ENCODE measurements around the gene JAK1. TPM values are rescaled to one million over a fixed set of nuclear protein-coding genes. Genes with fewer than 3 reads are reported as not detected.

Gene JAK1
- total RNA-seq, 4 donors from 2014 or later = 112 to 158 (median 135) TPM

DNA sequence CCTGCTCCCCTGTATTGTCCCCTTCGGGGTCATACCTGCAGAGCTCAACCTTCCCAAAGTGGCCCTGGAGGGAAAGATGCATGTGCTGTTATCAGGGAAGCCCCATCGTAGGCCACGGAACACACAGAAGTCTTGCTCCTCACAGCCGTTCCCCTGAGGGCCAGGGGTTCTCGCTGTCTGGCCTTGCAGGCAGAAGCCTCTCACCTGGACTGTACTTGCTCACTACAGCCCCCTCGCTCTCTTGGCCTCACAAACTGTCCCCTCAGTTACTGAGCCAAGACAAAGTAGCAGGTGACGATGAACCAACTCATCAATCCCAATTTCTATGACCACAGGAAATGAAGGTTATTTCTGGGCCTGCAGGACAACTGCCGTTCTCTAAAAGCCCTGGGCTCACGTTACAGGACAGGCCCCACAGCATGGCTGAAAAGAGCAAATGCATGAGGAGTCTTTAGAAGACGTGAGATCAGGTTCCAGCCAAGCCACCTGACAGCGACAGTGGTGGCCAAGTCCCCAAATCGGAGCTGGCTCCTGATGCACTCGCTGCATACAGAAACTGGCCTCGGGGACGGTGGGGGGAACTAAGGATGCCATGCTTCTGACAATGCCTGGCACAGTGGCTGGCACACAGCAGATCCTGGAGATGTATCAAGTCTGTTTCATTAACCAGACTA, 126.5 kb downstream of the JAK1 start:
- H3K4me3 ChIP-seq = no peak overlapping the region
- DNase-seq (ENCODE audit: extremely low spot score) = peak; percentile 50
- no peak overlapping the region for H3K27ac ChIP-seq (replicated peaks in 1 of 4)
- no peaks in the 10 kb centered on the region for H3K27me3 ChIP-seq
- peaks cover 63 to 92% (median 88%) of the 10 kb centered on the region in 4 donors for H3K36me3 ChIP-seq
- H3K4me1 ChIP-seq = peaks cover 0 to 10% (median 6%) of the 10 kb centered on the region in 4 donors
- TF ChIP-seq EP300 (IDR thresholded peaks at IDR 0.05) (no peak), POLR2A (IDR thresholded peaks at IDR 0.05; ENCODE audit: low read depth) (no peak), POLR2AphosphoS5 (IDR thresholded peaks at IDR 0.05) (no peak)
- TF ChIP-seq, protein P1, sequence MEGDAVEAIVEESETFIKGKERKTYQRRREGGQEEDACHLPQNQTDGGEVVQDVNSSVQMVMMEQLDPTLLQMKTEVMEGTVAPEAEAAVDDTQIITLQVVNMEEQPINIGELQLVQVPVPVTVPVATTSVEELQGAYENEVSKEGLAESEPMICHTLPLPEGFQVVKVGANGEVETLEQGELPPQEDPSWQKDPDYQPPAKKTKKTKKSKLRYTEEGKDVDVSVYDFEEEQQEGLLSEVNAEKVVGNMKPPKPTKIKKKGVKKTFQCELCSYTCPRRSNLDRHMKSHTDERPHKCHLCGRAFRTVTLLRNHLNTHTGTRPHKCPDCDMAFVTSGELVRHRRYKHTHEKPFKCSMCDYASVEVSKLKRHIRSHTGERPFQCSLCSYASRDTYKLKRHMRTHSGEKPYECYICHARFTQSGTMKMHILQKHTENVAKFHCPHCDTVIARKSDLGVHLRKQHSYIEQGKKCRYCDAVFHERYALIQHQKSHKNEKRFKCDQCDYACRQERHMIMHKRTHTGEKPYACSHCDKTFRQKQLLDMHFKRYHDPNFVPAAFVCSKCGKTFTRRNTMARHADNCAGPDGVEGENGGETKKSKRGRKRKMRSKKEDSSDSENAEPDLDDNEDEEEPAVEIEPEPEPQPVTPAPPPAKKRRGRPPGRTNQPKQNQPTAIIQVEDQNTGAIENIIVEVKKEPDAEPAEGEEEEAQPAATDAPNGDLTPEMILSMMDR (IDR thresholded peaks at IDR 0.05) = no peak
- H3K9me3 ChIP-seq = no peaks in the 10 kb centered on the region
- intact Hi-C loops (cut with DNase I) = no loop called here
- WGBS = 85% methylated on average over 15 of the region's 15 CpGs

DNA sequence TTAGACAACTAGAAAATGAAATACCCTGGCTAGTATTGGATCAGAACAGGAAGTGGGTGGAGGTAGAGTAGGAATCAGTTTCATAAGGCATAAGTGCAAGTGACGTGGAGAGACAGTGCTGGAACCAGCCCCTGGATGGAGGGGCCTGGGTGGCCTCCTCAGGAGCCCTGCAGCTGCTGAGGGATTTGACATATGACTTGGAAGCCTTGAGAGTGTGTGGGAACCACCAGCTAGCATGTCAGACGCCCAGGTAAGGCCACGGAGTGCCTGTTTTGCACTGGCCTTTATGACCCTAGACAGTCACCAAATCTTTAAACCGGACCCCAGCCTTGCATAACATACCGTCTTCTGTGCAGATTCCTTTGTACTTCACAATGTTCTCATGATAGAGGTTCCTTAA, 127.1 kb downstream of the JAK1 start:
- no peak for TF ChIP-seq EP300 (IDR thresholded peaks at IDR 0.05)
- TF ChIP-seq, protein P1 (IDR thresholded peaks at IDR 0.05) = no peak
- TF ChIP-seq POLR2AphosphoS5 (IDR thresholded peaks at IDR 0.05) = no peak
- TF ChIP-seq POLR2A (IDR thresholded peaks at IDR 0.05; ENCODE audit: low read depth) = no peak
- WGBS = 81% methylated on average over 5 of the region's 5 CpGs
- Histone ChIP-seq H3K27ac (replicated peaks in 1 of 4) (no peak overlapping the region), H3K4me1 (peaks cover 0 to 10% (median 6%) of the 10 kb centered on the region in 4 donors), H3K27me3 (no peaks in the 10 kb centered on the region), H3K9me3 (no peaks in the 10 kb centered on the region), H3K4me3 (no peak overlapping the region), H3K36me3 (peaks cover 66 to 92% (median 88%) of the 10 kb centered on the region in 4 donors)
- DNase-seq (ENCODE audit: extremely low spot score) = no peak
- intact Hi-C loops (cut with DNase I) = no loop called here

DNA sequence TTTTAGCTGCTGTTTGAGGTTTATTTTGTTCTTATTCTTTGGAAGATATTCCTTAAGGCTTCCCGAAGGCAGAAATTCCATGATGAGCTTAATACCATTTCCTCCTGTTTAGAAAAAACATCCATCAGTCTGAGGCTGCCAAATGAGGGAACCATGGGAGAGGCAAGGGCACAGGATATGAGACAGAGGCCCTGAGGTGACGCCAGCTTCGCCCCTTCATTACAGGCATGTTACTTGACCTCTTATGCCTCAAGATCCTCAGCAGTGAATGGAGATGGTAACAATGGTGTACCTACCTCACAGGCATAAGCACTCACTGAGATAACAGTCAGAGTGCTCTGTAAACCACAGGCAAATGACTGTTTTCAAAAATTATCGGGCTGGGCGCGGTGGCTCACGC, 127.9 kb downstream of the JAK1 start:
- no peak overlapping the region for H3K27ac ChIP-seq (replicated peaks in 1 of 4)
- TF ChIP-seq, protein P1 (IDR thresholded peaks at IDR 0.05) = no peak
- TF ChIP-seq POLR2A (IDR thresholded peaks at IDR 0.05; ENCODE audit: low read depth) (no peak), EP300 (IDR thresholded peaks at IDR 0.05) (no peak)
- no peaks in the 10 kb centered on the region for H3K9me3 ChIP-seq
- H3K4me1 ChIP-seq = peaks cover 0 to 10% (median 6%) of the 10 kb centered on the region in 4 donors
- intact Hi-C loops (cut with DNase I) = no loop called here
- H3K4me3 ChIP-seq = no peak overlapping the region
- H3K36me3 ChIP-seq = peaks cover 68 to 92% (median 88%) of the 10 kb centered on the region in 4 donors
- no peaks in the 10 kb centered on the region for H3K27me3 ChIP-seq
- DNase-seq (ENCODE audit: extremely low spot score) = peak; percentile 62
- 92% methylated on average over 7 of the region's 7 CpGs for WGBS

DNA sequence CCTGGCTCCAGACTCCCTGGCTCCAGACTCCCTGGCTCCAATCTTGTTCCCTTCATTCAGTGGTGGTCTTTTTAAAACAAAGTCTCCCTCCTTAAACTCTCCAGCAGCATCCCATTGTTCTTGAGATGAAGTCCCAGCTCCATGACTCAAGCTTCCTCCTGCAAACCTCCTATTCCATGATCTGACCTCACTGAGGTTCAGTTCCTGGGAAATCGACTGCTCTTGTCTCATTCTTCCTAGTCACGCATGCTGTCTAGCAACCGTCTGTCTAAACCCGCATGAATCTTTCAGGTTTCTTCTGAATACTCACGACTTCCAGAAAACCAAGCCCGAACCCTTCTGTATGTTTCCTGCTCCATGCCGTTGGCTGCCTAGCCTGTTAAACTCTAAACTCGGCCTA, 129.5 kb downstream of the JAK1 start:
- no peak overlapping the region for H3K27ac ChIP-seq (replicated peaks in 1 of 4)
- WGBS = 92% methylated on average over 8 of the region's 8 CpGs
- no peak overlapping the region for H3K4me3 ChIP-seq
- no peaks in the 10 kb centered on the region for H3K27me3 ChIP-seq
- H3K9me3 ChIP-seq = no peaks in the 10 kb centered on the region
- TF ChIP-seq POLR2AphosphoS5 (IDR thresholded peaks at IDR 0.05) (no peak), EP300 (IDR thresholded peaks at IDR 0.05) (no peak), POLR2A (IDR thresholded peaks at IDR 0.05; ENCODE audit: low read depth) (no peak)
- TF ChIP-seq, protein P1 (IDR thresholded peaks at IDR 0.05) = no peak
- peak; percentile 68 for DNase-seq (ENCODE audit: extremely low spot score)
- intact Hi-C loops (cut with DNase I) = no loop called here
- H3K36me3 ChIP-seq = peaks cover 78 to 97% (median 93%) of the 10 kb centered on the region in 4 donors
- H3K4me1 ChIP-seq = no peaks in the 10 kb centered on the region

DNA sequence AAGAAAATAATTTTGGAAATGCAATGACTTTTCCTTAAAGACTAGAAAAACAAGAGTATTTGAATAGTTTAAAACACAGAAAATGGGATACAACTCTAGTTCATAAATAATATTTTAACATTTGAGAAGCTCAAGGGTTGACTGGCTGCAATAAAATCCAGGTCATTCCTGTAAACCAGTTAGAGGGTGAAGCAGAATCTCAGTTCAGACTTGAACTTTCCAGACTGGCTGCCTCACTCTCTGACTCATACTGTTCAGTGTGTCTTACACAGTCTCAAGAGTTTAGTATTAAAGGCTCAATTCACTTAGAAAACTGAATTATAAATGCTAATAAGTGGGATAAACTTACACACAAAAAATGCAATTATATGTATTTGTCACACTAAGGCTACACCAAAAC, 131.6 kb downstream of the JAK1 start:
- H3K27ac ChIP-seq (replicated peaks in 1 of 4) = no peak overlapping the region
- H3K4me3 ChIP-seq = no peak overlapping the region
- peaks cover 60 to 95% (median 76%) of the 10 kb centered on the region in 4 donors for H3K36me3 ChIP-seq
- DNase-seq (ENCODE audit: extremely low spot score) = no peak
- intact Hi-C loops (cut with DNase I) = no loop called here
- TF ChIP-seq POLR2A (IDR thresholded peaks at IDR 0.05; ENCODE audit: low read depth) (no peak), EP300 (IDR thresholded peaks at IDR 0.05) (no peak), POLR2AphosphoS5 (IDR thresholded peaks at IDR 0.05) (no peak)
- TF ChIP-seq, protein P1 (IDR thresholded peaks at IDR 0.05) = no peak
- no peaks in the 10 kb centered on the region for H3K4me1 ChIP-seq
- no peaks in the 10 kb centered on the region for H3K27me3 ChIP-seq
- no peaks in the 10 kb centered on the region for H3K9me3 ChIP-seq

Data from esophagus muscularis mucosa (tissue), 4 donors.